GM23338 (cell line): Measurements from ENCODE around the gene ACVRL1. TPM values are rescaled to one million over a fixed set of nuclear protein-coding genes. Genes with fewer than 3 reads are reported as not detected.

Experiments
- ATAC-seq: fragments of 200-7000 bp; cut with Tn5 transposase; 3 replicates; pipeline ENCODE4 v1.9.1; 2020
- DNase-seq: peaks from one replicate; pipeline ENCODE4 v3.0.0-alpha.2; 2015; ENCODE audit warnings: low spot score
- H2AFZ ChIP-seq: fragments of 200-600 bp; sonication (generic); 2 replicates; pipeline ENCODE4 v1.8.0; 2016; ENCODE audit warnings: antibody characterized with exemption, mild to moderate bottlenecking, moderate library complexity
- H3F3A ChIP-seq: fragments of 200-600 bp; sonication (generic); replicated peaks from 2 replicates; pipeline ENCODE4 v1.8.0; 2017; ENCODE audit warnings: antibody characterized with exemption, mixed run types, low read depth
- H3K27ac ChIP-seq: fragments of 200-600 bp; sonication (generic); 2 replicates; pipeline ENCODE4 v1.6.1; 2016; ENCODE audit warnings: low read depth
- H3K27me3 ChIP-seq: fragments of 200-600 bp; sonication (generic); 2 replicates; pipeline ENCODE4 v1.8.0; 2016; ENCODE audit warnings: mild to moderate bottlenecking, mixed run types, moderate library complexity; ENCODE audit not compliant: insufficient read depth
- H3K36me3 ChIP-seq: fragments of 200-600 bp; sonication (generic); 2 replicates; pipeline ENCODE4 v1.8.0; 2016; ENCODE audit warnings: mild to moderate bottlenecking; ENCODE audit not compliant: insufficient read depth
- H3K4me1 ChIP-seq: fragments of 200-600 bp; sonication (generic); 2 replicates; pipeline ENCODE4 v1.8.0; 2016; ENCODE audit warnings: mild to moderate bottlenecking, moderate library complexity; ENCODE audit not compliant: insufficient read depth
- H3K4me2 ChIP-seq: fragments of 200-600 bp; sonication (generic); 2 replicates; pipeline ENCODE4 v1.7.1; 2017; ENCODE audit warnings: mixed run types
- H3K4me3 ChIP-seq: fragments of 200-600 bp; sonication (generic); 2 replicates; pipeline ENCODE4 v1.6.1; 2016; ENCODE audit warnings: mixed run types
- H3K79me2 ChIP-seq: fragments of 200-600 bp; sonication (generic); replicated peaks from 2 replicates; pipeline ENCODE4 v1.8.0; 2017; ENCODE audit warnings: mild to moderate bottlenecking; ENCODE audit not compliant: insufficient read depth
- H3K9me2 ChIP-seq: fragments of 200-600 bp; sonication (generic); 2 replicates; pipeline ENCODE4 v1.8.0; 2017; ENCODE audit not compliant: insufficient read depth
- H4K20me1 ChIP-seq: fragments of 200-600 bp; sonication (generic); replicated peaks from 2 replicates; pipeline ENCODE4 v1.8.0; 2017; ENCODE audit warnings: mild to moderate bottlenecking; ENCODE audit not compliant: insufficient read depth
- H3K27ac Mint-ChIP-seq: 2 replicates; pipeline ENCODE4 v1.8.0; 2020; ENCODE audit warnings: inconsistent platforms, mild to moderate bottlenecking, moderate library complexity, mixed read lengths
- H3K27me3 Mint-ChIP-seq: 3 replicates; pipeline ENCODE4 v1.8.0; 2022; ENCODE audit warnings: low read depth, mild to moderate bottlenecking, moderate library complexity, mixed read lengths, inconsistent platforms; ENCODE audit not compliant: insufficient read depth, poor library complexity
- H3K36me3 Mint-ChIP-seq: 3 replicates; pipeline ENCODE4 v1.8.0; 2021; ENCODE audit warnings: low read depth, mild to moderate bottlenecking, inconsistent platforms, moderate library complexity, mixed read lengths
- H3K4me1 Mint-ChIP-seq: 3 replicates; pipeline ENCODE4 v1.8.0; 2020; ENCODE audit warnings: mild to moderate bottlenecking, inconsistent platforms, mixed read lengths
- H3K4me3 Mint-ChIP-seq: 3 replicates; pipeline ENCODE4 v1.8.0; 2021; ENCODE audit warnings: moderate library complexity, mild to moderate bottlenecking, inconsistent platforms, mixed read lengths
- H3K9me3 Mint-ChIP-seq: 3 replicates; pipeline ENCODE4 v1.8.0; 2020; ENCODE audit warnings: moderate library complexity, mild to moderate bottlenecking, inconsistent platforms, mixed read lengths
- EZH2 ChIP-seq: fragments of 200-600 bp; sonication (generic); IDR thresholded peaks from one replicate; pipeline ENCODE4 v1.8.0; 2017; ENCODE audit warnings: antibody characterized with exemption, mild to moderate bottlenecking, low read depth; ENCODE audit not compliant: unreplicated experiment
- EZH2phosphoT487 ChIP-seq: fragments of 200-600 bp; sonication (generic); IDR thresholded peaks from one replicate; pipeline ENCODE4 v1.8.1; 2018; ENCODE audit warnings: antibody characterized with exemption; ENCODE audit not compliant: unreplicated experiment
- JUNB ChIP-seq: IDR thresholded peaks from one replicate; pipeline ENCODE4 v1.6.1; 2016; ENCODE audit warnings: antibody characterized with exemption; ENCODE audit not compliant: unreplicated experiment
- NANOG ChIP-seq: IDR thresholded peaks from 2 replicates; pipeline ENCODE4 v1.6.1; 2016; ENCODE audit warnings: antibody characterized with exemption, borderline replicate concordance
- POLR2AphosphoS5 ChIP-seq: IDR thresholded peaks from 2 replicates; pipeline ENCODE4 v1.6.1; 2016; ENCODE audit warnings: antibody characterized with exemption, low read depth
- REST ChIP-seq: IDR thresholded peaks from one replicate; pipeline ENCODE4 v1.6.1; 2018; ENCODE audit warnings: antibody characterized with exemption; ENCODE audit not compliant: unreplicated experiment
- STAT1 ChIP-seq: IDR thresholded peaks from one replicate; pipeline ENCODE4 v1.6.1; 2016; ENCODE audit warnings: antibody characterized with exemption; ENCODE audit not compliant: unreplicated experiment
- ZNF331 ChIP-seq: fragments of 250-450 bp; sonication (Bioruptor Pico); IDR thresholded peaks from 2 replicates; pipeline ENCODE4 v1.5.0; 2020; ENCODE audit warnings: low read depth, mild to moderate bottlenecking, moderate library complexity
- polyA plus RNA-seq: library from polyadenylated mRNA; unstranded; fragments of >200 nt; fragmentation: Nextera tagmentation; extraction: Ambion mirVana; gene quantifications from 2 replicates; pipeline ENCODE4 v1.2.1, GENCODE V29; 2016
- total RNA-seq: library from RNA; depleted of rRNA; stranded (reverse); fragments of >200 nt; shearing (Covaris generic); gene quantifications from 2 replicates; pipeline ENCODE4 v1.2.3, GENCODE V29; 2014
- TF ChIP-seq, protein P1 (sequence below): IDR thresholded peaks from 2 replicates; pipeline ENCODE4 v1.6.1; 2016; ENCODE audit warnings: antibody characterized with exemption
- TF ChIP-seq, protein P2 (sequence below), 2 experiments: fragments of 200-600 bp in 1 of 2; sonication (generic) in 1 of 2; conservative IDR thresholded peaks; 2 replicates each; pipeline versions ENCODE4 v1.5.1 to v1.6.1; 2016 to 2017; ENCODE audit warnings: antibody characterized with exemption in 2 of 2, low read depth in 2 of 2, mild to moderate bottlenecking in 2 of 2, moderate library complexity in 1 of 2

ACVRL1 gene
- total and polyA plus RNA-seq, 2 experiments from 2014 or later = 0.28 TPM; not detected in 1

DNA sequence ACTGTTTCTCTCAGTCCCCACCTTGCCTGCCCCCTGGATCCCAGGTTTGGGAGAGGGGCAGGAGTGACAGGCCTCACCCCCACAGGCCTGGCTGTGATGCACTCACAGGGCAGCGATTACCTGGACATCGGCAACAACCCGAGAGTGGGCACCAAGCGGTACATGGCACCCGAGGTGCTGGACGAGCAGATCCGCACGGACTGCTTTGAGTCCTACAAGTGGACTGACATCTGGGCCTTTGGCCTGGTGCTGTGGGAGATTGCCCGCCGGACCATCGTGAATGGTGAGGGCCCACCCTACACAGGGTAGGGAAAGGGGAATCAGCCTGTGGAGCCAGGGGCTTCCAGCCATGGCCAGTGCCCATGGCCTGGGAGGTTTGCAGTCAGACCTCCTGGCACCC, 8.6 kb downstream of the ACVRL1 start:
- Histone ChIP-seq H3K9me2 (no peaks in the 10 kb centered on the region), H3F3A (no peaks in the 10 kb centered on the region), H3K4me3 (no peak overlapping the region), H4K20me1 (no peaks in the 10 kb centered on the region), H3K36me3 (no peaks in the 10 kb centered on the region), H3K79me2 (no peaks in the 10 kb centered on the region), H3K4me2 (no peak overlapping the region), H3K4me1 (peaks cover under 1% of the 10 kb centered on the region; the same call in 1 of the 2 replicates), H3K27me3 (peaks cover 4% of the 10 kb centered on the region; the same call in 1 of the 2 replicates), H2AFZ (no peak overlapping the region), H3K27ac (no peak overlapping the region)
- DNase-seq = no peak
- no peaks in the 10 kb centered on the region for H3K36me3 Mint-ChIP-seq
- peaks cover 3% of the 10 kb centered on the region; the same call in 1 of the 3 replicates for H3K9me3 Mint-ChIP-seq
- peaks cover 29% of the 10 kb centered on the region for H3K4me1 Mint-ChIP-seq
- no peak for TF ChIP-seq ZNF331 (CRISPR knock-in tag)
- TF ChIP-seq, protein P1, sequence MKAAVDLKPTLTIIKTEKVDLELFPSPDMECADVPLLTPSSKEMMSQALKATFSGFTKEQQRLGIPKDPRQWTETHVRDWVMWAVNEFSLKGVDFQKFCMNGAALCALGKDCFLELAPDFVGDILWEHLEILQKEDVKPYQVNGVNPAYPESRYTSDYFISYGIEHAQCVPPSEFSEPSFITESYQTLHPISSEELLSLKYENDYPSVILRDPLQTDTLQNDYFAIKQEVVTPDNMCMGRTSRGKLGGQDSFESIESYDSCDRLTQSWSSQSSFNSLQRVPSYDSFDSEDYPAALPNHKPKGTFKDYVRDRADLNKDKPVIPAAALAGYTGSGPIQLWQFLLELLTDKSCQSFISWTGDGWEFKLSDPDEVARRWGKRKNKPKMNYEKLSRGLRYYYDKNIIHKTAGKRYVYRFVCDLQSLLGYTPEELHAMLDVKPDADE = no peak
- H3K27ac Mint-ChIP-seq = no peak overlapping the region
- H3K27me3 Mint-ChIP-seq = peaks cover 20% of the 10 kb centered on the region
- no peak for ATAC-seq
- H3K4me3 Mint-ChIP-seq = no peak overlapping the region

DNA sequence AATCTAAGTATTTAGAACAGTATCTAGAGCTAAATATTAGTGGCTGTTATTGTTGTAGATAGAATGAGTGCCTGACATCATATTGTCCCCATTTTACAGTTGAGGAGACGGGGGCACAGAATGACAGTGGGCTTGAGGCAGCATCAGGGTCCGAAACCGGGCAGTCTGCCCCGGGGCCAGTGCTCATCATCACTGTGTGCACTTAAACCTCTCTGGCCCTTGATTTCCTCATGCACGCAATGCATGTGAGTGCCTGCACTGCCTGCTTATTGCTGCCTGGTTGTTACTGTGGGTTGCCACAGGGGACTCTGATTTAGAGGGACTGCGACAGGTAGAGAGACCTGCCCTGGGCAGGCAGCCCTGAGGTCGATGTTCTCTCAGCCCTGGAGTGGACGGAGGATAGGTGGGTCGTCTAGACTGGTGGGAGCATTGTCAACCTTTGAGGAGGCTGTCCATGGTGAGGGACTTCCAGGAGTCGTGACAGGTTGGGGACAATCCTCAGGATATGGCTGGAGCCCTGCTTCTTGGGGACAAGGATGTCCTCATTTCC, 9.8 kb downstream of the ACVRL1 start:
- Mint-ChIP-seq H3K9me3 (peaks cover 3% of the 10 kb centered on the region; the same call in 1 of the 3 replicates), H3K4me3 (no peak overlapping the region), H3K4me1 (peaks cover 30% of the 10 kb centered on the region), H3K27me3 (peaks cover 16% of the 10 kb centered on the region), H3K27ac (no peak overlapping the region), H3K36me3 (no peaks in the 10 kb centered on the region)
- no peaks in the 10 kb centered on the region for H3K79me2 ChIP-seq
- H4K20me1 ChIP-seq = no peaks in the 10 kb centered on the region
- H3K36me3 ChIP-seq = no peaks in the 10 kb centered on the region; the same call in 1 of the 2 replicates
- no peak overlapping the region for H2AFZ ChIP-seq
- no peak for DNase-seq
- no peak overlapping the region for H3K4me3 ChIP-seq
- no peak overlapping the region for H3K4me2 ChIP-seq
- no peaks in the 10 kb centered on the region for H3K27me3 ChIP-seq
- H3K9me2 ChIP-seq = no peaks in the 10 kb centered on the region
- ATAC-seq = no peak
- H3K27ac ChIP-seq = no peak overlapping the region
- peaks cover 5% of the 10 kb centered on the region; the same call in 1 of the 2 replicates for H3K4me1 ChIP-seq
- no peaks in the 10 kb centered on the region for H3F3A ChIP-seq
- TF ChIP-seq STAT1 = no peak
- no peak for TF ChIP-seq EZH2
- TF ChIP-seq, protein P1 = no peak
- no peak for TF ChIP-seq REST
- TF ChIP-seq JUNB = no peak
- TF ChIP-seq ZNF331 (CRISPR knock-in tag) = no peak
- no peak for TF ChIP-seq EZH2phosphoT487
- TF ChIP-seq, protein P2, sequence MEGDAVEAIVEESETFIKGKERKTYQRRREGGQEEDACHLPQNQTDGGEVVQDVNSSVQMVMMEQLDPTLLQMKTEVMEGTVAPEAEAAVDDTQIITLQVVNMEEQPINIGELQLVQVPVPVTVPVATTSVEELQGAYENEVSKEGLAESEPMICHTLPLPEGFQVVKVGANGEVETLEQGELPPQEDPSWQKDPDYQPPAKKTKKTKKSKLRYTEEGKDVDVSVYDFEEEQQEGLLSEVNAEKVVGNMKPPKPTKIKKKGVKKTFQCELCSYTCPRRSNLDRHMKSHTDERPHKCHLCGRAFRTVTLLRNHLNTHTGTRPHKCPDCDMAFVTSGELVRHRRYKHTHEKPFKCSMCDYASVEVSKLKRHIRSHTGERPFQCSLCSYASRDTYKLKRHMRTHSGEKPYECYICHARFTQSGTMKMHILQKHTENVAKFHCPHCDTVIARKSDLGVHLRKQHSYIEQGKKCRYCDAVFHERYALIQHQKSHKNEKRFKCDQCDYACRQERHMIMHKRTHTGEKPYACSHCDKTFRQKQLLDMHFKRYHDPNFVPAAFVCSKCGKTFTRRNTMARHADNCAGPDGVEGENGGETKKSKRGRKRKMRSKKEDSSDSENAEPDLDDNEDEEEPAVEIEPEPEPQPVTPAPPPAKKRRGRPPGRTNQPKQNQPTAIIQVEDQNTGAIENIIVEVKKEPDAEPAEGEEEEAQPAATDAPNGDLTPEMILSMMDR (conservative IDR thresholded peaks at IDR 0.05; ENCODE audit: low read depth in 2 of 2) = no peak
- TF ChIP-seq NANOG = no peak
- TF ChIP-seq POLR2AphosphoS5 = no peak
